Uterus (tissue), 4 donors: ENCODE measurements around the gene SH2D3C. TPM values are rescaled to one million over a fixed set of nuclear protein-coding genes. Genes with fewer than 3 reads are reported as not detected.
A peak's percentile ranks its signal among the peaks of the same experiment; 100 is the strongest.

ENCODE experiments used
- DNase-seq, 2 donors: peaks; one replicate each; pipeline ENCODE4 v3.0.0-alpha.2; 2019 to 2020
- H3K27ac ChIP-seq, 2 donors: fragments of 200-600 bp; sonication (generic); 1 replicate in 1 of 2; 2 replicates in 1 of 2; pipeline ENCODE4 v1.5.1; 2016 to 2018
- H3K27me3 ChIP-seq, 2 donors: fragments of 200-600 bp; sonication (generic); one replicate each; pipeline ENCODE4 v1.5.1; 2018 to 2019; ENCODE audit warnings: control low read depth in 1 of 2
- H3K36me3 ChIP-seq, 2 donors: fragments of 200-600 bp; sonication (generic); one replicate each; pipeline ENCODE4 v1.5.1; 2019; ENCODE audit warnings: control low read depth in 1 of 2
- H3K4me1 ChIP-seq, 2 donors: fragments of 200-600 bp; sonication (generic); one replicate each; pipeline ENCODE4 v1.5.1; 2018 to 2019; ENCODE audit warnings: control low read depth in 1 of 2
- H3K4me3 ChIP-seq, 2 donors: fragments of 200-600 bp; sonication (generic); 1 replicate in 1 of 2; 2 replicates in 1 of 2; pipeline ENCODE4 v1.5.1; 2018 to 2019; ENCODE audit warnings: mild to moderate bottlenecking in 1 of 2
- H3K9me3 ChIP-seq, 2 donors: fragments of 200-600 bp; sonication (generic); one replicate each; pipeline ENCODE4 v1.5.1; 2019; ENCODE audit warnings: control low read depth in 1 of 2
- CTCF ChIP-seq, 4 experiments: fragments of 200-600 bp in 2 of 4; fragments of 450-650 bp in 2 of 4; sonication (generic) in 2 of 4; IDR thresholded peaks; one replicate each; pipeline ENCODE4 v1.5.1; 2016 to 2019; ENCODE audit warnings: antibody characterized with exemption in 4 of 4, mild to moderate bottlenecking in 2 of 4, moderate library complexity in 1 of 4
- POLR2A ChIP-seq, 2 donors: fragments of 450-650 bp; IDR thresholded peaks; one replicate each; pipeline ENCODE4 v1.6.1; 2016; ENCODE audit warnings: antibody characterized with exemption in 2 of 2, mild to moderate bottlenecking in 1 of 2, moderate library complexity in 1 of 2
- intact Hi-C: fragments of 100-400 bp; cut with DNase I; formaldehyde crosslinking; loops from one replicate; pipeline ENCODE4 v1.15.1; 2023; ENCODE audit warnings: low total_unique reads
- total RNA-seq, 4 donors: library from RNA; depleted of rRNA in 3 of 4; stranded (reverse); fragments of >200 nt in 3 of 4; gene quantifications; one replicate each; pipeline versions ENCODE4 v1.1.0 to v1.2.4, GENCODE V29; 2014 to 2023
- donor health status: DM: yes; HTN: yes; CAD: no.

The SH2D3C gene
- total RNA-seq, 4 donors from 2014 or later: 3.6 to 38.1 (median 19.8) TPM

- Histone ChIP-seq H3K4me3 (no peak overlapping the region), H3K27me3 (no peaks in the 10 kb centered on the region), H3K9me3 (no peaks in the 10 kb centered on the region), H3K4me1 (no peaks in the 10 kb centered on the region), H3K36me3 (no peaks in the 10 kb centered on the region), H3K27ac (no peak overlapping the region)
- no peak for TF ChIP-seq POLR2A (IDR thresholded peaks at IDR 0.05)
- no peak for TF ChIP-seq CTCF (IDR thresholded peaks at IDR 0.05)
- no peak for DNase-seq
- intact Hi-C loops: no loop called here
Observed at GRCh38 chr9:127697575-127697974, 80.9 kb downstream of the SH2D3C start.

GRCh38 chr9:127694890-127695720 lies 83.4 kb downstream of the SH2D3C start:
- no peaks in the 10 kb centered on the region for H3K27me3 ChIP-seq
- no peaks in the 10 kb centered on the region for H3K9me3 ChIP-seq
- H3K27ac ChIP-seq: peak overlapping the region; percentile 44 to 47
- H3K36me3 ChIP-seq: no peaks in the 10 kb centered on the region
- TF ChIP-seq CTCF (IDR thresholded peaks at IDR 0.05): no peak
- TF ChIP-seq POLR2A (IDR thresholded peaks at IDR 0.05): no peak
- H3K4me3 ChIP-seq: no peak overlapping the region
- H3K4me1 ChIP-seq: no peaks in the 10 kb centered on the region
- no peak for DNase-seq
- intact Hi-C loops: no loop called here

GRCh38 chr9:127693697-127694096 lies 84.8 kb downstream of the SH2D3C start:
- intact Hi-C loops: no loop called here
- Histone ChIP-seq H3K4me1 (no peaks in the 10 kb centered on the region), H3K27ac (no peak overlapping the region), H3K4me3 (no peak overlapping the region), H3K9me3 (no peaks in the 10 kb centered on the region), H3K36me3 (no peaks in the 10 kb centered on the region), H3K27me3 (no peaks in the 10 kb centered on the region)
- no peak for DNase-seq
- no peak for TF ChIP-seq CTCF (IDR thresholded peaks at IDR 0.05)
- TF ChIP-seq POLR2A (IDR thresholded peaks at IDR 0.05): no peak

GRCh38 chr9:127693143-127693542 lies 85.3 kb downstream of the SH2D3C start:
- no peaks in the 10 kb centered on the region for H3K27me3 ChIP-seq
- no peak for DNase-seq
- intact Hi-C loops: no loop called here
- H3K9me3 ChIP-seq: no peaks in the 10 kb centered on the region
- TF ChIP-seq POLR2A (IDR thresholded peaks at IDR 0.05) (no peak), CTCF (IDR thresholded peaks at IDR 0.05) (no peak)
- no peak overlapping the region for H3K27ac ChIP-seq
- H3K4me1 ChIP-seq: no peaks in the 10 kb centered on the region
- no peak overlapping the region for H3K4me3 ChIP-seq
- no peaks in the 10 kb centered on the region for H3K36me3 ChIP-seq

GRCh38 chr9:127692071-127692470 lies 86.4 kb downstream of the SH2D3C start:
- no peaks in the 10 kb centered on the region for H3K4me1 ChIP-seq
- TF ChIP-seq CTCF (IDR thresholded peaks at IDR 0.05) (no peak), POLR2A (IDR thresholded peaks at IDR 0.05) (no peak)
- intact Hi-C loops: no loop called here
- no peak for DNase-seq
- H3K4me3 ChIP-seq: no peak overlapping the region
- no peak overlapping the region for H3K27ac ChIP-seq
- no peaks in the 10 kb centered on the region for H3K9me3 ChIP-seq
- H3K27me3 ChIP-seq: no peaks in the 10 kb centered on the region
- H3K36me3 ChIP-seq: no peaks in the 10 kb centered on the region
